ELR (cell line): ENCODE data around the gene ELFN1.

ENCODE experiments used
- DNase-seq: peaks from one replicate; pipeline ENCODE4 v3.0.0-alpha.2; 2015; ENCODE audit warnings: low read depth

Gene ELFN1

DNA sequence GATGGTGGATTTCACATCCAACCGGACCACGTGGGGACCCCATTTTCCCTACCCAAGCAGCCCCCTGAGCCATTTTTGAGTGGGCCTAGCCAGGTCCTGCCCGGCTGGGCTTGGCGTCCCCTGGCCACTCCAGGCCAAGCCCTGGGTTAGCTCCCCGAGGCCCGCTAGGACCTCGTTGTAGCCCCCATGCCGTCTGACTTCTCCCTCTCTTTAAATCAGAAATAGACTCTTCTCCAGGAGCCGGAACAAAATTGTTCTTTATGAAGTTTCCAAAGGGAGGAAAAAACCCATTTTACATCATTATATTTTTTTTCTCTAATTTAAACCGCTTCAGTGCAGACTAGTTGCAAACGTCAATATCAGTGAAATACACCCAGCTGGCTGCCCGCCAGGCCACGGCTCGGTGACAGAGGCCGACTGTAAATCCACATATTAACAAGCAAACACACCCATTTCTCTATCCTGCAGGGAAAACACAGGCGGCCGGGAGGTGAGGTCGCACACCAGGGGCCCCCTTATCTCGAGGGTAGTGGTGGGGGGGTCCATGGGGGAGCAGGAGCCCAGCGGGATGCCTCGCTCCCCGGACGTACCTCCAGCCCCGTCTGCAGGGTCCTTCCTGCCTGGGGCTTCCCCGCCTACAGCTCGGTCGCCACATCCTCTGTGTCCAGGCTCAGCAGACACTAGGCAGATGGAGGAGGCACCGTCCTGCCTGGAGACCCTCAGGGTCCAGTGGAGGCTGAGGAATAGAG, 72.7 kb downstream of the ELFN1 start:
- DNase-seq = peak; percentile 19

DNA sequence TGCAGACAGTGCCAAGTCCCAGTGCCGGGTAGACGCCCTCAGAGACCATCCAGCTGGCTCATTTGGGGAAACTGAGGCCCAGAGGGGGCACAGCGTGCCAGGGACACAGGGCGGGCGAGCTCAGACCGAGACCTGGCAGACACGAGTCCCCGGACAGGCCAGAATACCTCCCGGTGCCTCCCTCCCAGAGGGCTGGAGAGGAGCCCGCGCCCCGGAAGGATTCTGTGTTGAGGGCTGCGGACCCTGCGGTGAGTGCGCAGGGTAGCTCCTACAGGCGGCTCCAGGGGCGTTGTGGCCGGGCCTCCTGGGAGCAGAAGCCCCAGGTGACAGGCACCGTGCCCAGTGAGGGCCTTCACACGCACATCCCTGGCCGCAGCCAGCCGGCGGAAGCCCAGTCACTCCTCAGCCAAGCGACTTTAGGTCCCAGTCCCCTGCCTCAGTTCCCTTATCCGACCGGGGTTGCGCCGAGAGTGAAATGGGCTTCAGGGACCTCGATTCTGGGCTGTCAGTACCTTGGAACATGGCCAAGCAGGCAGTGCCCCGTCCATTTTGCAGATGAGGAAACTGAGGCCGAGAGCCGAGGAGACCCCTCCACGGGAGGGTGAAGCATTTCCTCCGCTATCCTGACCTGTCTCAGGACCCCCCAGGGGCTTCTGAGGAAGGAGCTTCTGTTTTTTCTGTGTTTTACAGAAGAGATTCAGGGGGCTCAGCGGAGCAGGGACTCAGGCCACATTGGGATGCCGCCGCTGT, 73.6 kb downstream of the ELFN1 start:
- no peak for DNase-seq

DNA sequence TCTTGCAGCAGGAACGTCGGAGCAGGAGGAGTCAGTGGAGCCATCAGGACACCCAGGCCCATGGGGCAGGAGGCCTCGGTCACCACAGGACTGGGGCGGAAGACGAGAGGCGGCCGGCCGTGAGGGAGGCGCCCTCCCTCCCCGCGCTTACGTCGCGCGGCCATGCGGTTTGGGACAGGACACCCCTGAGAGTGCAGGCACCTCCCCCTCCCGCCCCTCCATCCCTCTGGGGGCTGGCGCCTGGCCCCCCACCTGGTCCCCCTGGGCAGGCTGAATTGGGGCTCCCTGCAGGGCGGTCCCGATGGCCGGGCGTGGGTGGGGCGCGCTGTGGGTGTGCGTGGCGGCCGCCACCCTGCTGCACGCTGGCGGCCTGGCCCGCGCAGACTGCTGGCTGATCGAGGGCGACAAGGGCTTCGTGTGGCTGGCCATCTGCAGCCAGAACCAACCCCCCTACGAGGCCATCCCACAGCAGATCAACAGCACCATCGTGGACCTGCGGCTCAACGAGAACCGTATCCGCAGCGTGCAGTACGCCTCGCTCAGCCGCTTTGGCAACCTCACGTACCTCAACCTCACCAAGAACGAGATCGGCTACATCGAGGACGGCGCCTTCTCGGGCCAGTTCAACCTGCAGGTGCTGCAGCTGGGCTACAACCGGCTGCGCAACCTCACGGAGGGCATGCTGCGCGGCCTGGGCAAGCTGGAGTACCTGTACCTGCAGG, 74.4 kb downstream of the ELFN1 start:
- no peak for DNase-seq

DNA sequence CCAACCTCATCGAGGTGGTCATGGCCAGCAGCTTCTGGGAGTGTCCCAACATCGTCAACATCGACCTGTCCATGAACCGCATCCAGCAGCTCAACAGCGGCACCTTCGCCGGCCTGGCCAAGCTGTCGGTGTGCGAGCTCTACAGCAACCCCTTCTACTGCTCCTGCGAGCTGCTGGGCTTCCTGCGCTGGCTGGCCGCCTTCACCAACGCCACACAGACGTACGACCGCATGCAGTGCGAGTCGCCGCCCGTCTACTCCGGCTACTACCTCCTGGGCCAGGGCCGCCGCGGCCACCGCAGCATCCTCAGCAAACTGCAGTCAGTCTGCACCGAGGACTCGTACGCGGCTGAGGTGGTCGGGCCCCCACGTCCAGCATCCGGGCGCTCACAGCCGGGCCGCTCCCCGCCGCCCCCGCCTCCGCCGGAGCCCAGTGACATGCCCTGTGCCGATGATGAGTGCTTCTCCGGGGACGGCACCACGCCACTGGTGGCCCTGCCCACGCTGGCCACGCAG, 75.0 kb downstream of the ELFN1 start:
- no peak for DNase-seq

DNA sequence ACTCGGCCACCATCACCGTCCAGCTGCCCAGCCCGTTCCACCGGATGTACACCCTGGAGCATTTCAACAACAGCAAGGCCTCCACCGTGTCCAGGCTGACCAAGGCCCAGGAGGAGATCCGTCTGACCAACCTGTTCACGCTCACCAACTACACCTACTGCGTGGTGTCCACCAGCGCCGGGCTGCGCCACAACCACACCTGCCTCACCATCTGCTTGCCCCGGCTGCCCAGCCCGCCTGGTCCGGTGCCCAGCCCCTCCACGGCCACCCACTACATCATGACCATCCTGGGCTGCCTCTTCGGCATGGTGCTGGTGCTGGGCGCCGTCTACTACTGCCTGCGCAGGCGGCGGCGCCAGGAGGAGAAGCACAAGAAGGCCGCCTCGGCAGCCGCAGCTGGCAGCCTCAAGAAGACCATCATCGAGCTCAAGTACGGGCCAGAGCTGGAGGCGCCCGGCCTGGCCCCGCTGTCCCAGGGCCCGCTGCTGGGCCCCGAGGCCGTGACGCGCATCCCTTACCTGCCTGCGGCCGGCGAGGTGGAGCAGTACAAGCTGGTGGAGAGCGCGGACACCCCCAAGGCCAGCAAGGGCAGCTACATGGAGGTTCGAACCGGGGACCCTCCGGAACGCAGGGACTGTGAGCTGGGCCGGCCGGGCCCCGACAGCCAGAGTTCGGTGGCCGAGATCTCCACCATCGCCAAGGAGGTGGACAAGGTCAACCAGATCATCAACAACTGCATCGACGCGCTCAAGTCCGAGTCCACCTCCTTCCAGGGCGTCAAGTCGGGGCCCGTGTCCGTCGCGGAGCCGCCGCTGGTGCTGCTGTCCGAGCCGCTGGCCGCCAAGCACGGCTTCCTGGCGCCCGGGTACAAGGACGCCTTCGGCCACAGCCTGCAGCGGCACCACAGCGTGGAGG, 75.8 kb downstream of the ELFN1 start:
- no peak for DNase-seq

DNA sequence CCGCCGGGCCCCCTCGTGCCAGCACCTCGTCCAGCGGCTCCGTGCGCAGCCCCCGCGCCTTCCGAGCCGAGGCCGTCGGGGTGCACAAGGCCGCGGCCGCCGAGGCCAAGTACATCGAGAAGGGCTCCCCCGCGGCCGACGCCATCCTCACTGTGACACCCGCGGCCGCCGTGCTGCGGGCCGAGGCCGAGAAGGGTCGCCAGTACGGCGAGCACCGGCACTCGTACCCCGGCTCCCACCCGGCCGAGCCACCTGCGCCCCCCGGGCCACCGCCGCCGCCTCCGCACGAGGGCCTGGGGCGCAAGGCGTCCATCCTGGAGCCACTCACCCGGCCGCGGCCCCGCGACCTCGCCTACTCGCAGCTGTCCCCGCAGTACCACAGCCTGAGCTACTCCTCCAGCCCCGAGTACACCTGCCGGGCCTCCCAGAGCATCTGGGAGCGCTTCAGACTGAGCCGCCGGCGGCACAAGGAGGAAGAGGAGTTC, 76.5 kb downstream of the ELFN1 start:
- no peak for DNase-seq

DNA sequence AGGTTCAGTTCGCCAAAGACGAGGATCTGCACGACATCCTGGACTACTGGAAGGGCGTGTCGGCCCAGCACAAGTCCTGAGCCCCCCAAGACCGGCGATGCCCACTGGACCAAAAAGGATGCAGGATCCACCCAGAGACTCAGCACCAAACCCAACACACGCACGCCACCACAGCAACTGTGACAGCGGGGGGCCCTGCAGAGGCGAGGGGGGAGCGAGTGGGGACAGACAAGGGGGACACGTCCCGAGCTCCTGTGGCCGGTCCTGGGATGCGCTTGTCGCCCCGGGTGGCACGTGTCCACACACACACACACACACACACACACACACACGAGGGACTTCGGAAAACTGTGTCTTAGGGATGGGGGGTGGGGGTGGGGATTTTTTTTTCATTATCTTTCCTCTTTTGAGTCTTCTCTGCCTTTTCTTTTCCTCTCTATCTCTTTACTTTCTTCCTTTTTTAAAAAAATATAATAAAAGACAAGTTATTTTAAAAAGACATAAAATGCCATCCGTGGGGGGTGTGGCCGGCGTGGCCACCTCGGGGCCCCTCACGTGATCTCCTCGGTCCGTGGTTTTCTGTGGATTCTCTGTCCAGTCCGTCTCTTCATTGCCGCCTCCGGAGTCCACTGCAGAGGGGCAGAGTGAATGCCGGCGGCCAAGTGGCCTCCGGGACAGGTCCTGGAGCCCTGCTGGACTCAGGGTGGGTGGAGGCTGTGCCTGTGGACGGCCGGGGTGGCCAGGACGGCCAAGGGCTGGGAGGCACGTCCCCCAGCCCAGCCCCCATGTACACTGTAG, 77.1 kb downstream of the ELFN1 start:
- no peak for DNase-seq

DNA sequence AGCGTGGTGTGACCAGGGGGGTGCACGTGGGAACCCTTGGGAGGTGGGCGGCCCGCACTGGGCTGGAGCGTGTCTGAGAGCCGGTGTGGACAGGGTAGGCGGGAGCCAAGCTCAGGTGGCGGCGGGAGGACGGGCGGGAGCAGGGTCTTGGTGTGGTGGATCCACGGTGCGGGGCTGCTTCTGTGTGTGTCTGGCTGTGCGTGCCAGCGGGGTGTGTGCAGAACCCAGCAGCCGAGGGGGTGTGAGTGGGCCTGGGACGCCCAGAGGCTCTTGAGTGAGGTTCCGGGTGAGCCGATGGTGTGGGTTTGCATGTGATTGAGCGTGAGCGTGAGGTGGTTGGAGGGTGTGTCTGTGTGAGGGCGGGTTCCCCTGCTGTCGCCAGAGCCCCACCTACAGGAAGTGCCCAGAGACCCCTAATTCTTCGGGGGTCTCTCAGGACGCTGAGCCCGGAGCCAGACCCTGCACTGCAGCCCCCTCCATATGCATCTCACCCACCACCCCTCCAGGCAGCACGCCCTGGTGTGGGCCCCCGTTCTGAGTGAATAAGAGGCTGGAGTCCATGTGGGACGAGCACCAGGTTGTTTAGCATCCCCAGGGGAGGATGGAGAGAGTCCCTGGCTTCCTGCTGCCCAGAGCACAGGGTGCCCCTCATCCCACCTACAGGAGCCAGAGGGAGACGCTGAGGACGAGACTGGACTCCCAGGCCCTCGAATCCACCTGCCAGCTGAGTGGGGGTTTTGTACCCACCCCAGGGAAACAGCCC, 78.2 kb downstream of the ELFN1 start:
- DNase-seq = no peak

DNA sequence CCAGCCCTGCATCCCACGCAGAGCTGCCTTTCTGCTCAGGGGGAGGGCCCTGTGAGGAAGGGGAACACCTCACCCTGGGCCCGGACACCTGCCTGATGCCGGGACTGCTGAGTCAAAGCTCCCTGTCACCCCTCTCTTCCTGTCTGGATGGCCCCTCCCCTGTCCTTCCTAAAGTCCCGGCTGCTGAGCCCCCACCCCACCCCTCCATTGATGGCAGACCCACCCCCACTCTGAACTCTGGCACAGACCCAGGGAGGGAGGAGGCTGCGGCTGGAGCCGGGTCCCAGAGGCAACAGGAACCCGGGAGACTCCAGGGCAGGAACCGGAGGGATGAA, 78.7 kb downstream of the ELFN1 start:
- DNase-seq = no peak

DNA sequence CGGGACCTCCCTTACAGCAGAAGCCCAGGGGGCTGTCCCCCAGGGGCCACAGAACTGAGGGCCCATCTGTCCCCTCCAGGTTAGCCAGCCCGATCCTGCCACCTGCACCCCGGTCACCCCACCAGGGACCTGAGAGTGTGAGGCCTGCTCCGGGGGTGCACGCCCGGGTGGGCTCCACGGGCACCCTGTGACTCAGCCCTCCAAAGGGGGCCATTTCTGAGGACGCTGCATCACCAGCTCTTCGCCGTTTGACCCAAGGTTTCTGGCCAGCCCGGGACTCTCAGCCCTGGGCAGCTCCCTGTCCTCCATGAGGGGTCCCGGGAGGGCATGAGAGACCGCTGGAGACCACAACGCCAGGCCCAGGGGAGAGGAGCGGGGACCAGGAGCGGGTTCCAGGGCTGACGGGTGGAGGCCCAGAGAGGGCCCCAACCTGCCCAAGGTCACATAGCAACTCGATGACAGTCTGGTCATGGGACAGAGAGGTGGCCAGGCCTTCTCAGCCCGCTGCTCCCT, 79.3 kb downstream of the ELFN1 start:
- no peak for DNase-seq

DNA sequence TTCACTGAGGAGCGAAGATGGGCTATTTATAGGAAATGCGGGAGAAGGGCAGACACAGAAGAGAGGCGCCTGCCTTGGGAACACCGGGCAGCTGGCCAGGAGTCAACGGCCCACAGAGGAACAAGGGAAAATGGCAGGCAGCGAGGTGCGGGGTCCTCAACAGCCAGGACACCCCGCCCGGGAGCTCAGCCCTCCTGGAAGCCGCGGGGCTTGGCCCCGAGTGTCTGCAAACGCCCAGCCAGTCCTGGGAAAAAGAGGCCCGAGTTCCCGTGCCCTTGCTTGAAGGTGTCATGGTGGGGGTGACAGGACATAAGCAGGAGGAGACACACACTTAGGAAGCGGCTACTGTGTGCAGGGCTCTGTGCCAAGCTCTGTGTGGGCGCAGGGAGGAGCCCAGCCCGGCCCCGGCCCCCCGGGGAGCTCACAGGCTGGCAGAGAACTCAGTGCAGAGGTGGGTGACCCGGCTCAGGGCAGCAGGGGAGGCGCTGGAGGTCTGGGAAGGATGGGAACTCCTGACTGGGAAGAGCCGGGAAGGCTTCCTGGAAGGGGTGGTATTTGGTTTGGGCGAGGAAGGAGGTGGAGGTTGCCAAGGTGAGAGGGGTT, 79.9 kb downstream of the ELFN1 start:
- DNase-seq = no peak

DNA sequence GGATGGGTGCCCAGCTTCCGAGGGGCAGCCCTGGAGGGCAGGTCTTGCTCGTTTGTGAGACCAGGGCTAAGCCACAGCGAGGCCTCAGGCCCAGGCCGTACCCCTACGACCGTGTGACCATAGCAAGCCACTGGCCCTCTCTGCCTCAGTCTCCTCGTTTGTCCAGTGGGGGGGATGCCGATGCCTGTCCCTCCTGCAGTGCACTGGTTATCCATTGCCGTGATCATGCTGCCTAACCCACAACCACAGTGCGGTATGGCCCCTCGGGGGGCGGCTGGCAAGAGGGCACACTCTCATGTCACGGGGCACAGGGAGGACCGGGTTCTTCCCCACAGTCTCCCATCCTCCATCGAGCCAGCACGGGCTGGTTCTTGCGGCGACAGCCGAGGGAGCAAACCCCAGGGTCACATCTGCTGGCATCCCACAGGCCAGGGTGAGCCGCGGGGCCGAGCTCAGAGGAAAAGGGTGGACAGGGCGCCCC, 80.5 kb downstream of the ELFN1 start:
- DNase-seq = no peak

DNA sequence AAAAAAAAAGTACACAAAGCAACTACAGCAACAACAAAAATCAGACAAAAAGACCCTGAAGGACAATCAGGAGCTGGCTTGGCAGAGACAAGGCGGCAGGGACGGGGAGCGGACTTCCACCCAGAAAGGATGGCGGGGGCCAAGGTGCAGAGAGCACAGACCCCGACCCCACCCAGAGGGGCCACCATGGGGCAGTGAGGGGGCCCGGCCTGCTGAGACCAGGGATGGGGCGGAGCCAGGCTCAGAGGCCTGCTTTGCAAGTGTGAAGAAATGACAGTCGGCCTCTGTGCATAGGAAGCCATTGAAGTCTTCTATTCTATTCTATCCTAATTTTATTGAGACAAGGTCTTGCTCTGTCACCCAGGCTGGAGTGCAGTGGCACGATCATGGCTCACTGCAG, 82.0 kb downstream of the ELFN1 start:
- no peak for DNase-seq

DNA sequence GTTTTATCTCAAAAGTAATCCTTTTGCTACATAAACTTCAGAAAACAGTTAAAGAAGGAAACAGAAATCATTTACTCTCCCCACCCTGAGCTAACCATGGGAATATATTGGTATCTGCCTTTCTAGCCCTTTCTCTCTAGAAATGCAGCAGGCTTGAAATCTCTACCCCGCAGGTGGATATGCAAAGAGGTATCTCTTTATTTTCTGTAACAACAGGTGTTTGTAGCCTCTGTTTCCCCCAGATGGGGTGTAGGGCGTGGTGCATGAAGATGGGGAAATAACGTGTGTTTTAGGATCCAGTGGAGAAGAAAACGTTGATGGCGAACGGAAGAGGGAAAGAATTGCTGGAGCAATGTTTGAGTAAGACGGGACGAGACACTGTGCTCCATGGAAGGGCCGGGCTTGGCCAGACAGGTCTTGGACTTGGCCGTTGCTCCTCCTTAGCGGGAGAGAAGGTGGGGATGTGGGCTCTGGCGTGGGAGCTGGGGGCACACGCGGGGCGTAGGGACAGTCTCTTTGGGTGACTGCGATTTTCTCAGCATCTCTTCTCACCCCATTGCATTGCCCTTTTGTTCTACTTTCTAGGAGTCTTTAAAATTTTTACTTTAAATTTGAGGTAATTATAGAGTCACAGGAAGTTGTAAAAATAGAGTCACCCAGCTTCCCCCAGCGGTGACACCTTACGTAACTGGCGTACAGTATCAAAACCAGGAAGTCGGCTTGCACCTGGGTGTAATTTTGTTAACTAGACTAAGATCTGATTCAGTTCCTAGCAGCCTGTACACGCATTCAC, 82.9 kb downstream of the ELFN1 start:
- DNase-seq = no peak

DNA sequence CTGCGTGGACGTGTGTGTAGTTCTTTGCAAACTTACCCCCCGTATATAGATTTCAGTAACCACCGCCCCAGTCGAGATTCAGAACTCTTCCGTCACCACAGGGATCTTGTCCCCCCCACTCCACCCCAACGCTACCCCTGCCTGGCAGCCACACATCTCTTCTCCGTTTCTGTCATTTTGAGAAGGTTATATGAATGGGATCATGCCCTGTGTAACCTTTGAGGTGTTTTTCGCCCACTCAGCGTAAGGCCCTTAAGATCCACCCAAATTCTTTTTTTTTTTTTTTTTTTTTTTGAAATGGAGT, 83.4 kb downstream of the ELFN1 start:
- no peak for DNase-seq

DNA sequence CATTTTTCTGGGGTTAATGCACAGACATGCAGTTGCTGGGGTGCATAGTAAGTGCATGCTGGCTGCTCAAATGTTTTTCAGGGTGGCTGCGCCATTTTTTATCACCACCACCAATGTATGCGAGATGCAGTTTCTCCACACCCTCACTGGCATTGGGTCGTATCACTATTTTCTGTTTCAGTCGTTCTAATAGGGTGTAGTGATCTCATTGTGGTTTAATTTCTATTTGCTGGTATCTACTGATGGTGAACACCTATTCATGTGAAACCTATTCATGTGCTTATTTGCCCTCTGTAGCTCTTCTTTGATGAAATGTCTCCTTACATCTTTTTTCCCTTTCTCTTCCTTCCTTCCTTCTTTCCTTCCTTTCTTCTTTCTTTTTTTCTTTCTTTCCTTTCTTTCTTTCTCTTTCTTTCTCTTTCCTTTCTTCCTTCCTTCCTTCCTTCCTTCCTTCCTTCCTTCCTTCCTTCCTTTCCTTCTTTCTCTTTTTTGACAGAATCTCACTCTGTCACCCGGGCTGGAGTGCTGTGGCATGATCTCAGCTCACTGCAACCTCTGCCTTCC, 84.3 kb downstream of the ELFN1 start:
- DNase-seq = no peak

DNA sequence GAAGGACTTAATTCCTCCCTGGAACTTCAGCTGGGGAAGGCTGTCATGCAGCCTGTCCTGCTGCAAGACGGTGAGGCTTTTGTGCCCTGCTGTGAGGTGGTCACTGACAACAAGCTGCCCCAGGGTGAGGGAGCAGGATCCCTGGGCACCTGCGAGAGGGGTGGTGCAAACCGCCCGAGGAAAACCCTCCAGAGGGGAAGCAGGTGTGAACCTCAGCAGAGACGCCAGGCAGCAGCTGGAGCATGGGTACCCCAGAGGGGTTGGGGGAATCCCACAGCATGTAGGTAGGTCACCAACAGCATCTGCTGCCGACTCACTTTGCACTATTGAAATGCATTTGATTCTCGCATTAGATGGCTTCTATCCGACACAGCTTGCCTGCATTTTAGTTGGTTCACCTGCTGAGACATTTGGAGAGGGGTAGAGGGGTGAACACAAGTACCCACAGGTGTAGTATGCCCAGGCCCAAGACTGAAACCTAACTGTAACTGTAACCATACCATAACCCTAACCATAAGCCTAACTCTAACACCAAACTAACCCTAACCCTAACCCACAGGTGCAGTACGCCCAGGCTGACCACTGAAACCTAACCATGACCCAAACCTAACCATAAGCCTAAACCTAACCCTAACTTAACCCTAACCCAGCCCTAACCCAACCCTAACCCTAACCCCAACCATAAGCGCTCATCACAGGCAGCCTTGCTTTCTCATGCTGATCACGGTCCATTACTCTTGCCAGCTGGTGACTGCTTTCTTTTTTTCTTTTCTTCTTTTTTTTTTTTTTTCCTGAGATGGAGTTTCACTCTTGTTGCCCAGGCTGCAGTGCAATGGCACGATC, 85.9 kb downstream of the ELFN1 start:
- DNase-seq = no peak
